HG02840 (cell line): ENCODE data around the gene TRAF7.

Source experiments
- ATAC-seq: cut with Tn5 transposase; IDR thresholded peaks from one replicate; pipeline ENCODE4 v1.9.1; 2021; ENCODE audit warnings: mild to moderate bottlenecking, moderate library complexity, moderate number of reproducible peaks; ENCODE audit not compliant: unreplicated experiment, low FRiP score

Gene TRAF7

DNA sequence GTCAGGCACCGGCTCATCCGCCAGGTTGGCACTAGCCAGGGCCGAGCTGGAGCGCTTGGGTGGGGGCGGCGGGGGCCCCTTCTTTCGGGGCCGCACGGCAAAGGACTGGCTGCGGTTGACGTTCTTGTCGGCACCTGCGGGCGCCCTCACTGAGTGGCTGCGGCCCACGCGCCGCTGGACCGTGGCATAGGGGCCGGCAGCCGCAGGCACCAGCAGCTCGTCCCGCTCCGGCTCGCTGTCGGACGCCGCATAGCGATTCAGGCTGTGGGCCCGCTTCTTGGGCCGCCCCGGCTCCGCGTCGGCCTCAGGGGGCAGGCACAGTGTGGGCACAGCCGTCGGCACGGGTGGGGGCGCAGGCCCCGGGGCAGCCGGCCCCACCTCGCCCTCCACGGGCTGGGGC lies 24.9 kb downstream of the TRAF7 start:
- no peak for ATAC-seq

GRCh38 chr16:2180962-2181923 lies 25.7 kb downstream of the TRAF7 start:
- no peak for ATAC-seq

GRCh38 chr16:2181952-2182351 lies 26.4 kb downstream of the TRAF7 start:
- ATAC-seq = no peak

DNA sequence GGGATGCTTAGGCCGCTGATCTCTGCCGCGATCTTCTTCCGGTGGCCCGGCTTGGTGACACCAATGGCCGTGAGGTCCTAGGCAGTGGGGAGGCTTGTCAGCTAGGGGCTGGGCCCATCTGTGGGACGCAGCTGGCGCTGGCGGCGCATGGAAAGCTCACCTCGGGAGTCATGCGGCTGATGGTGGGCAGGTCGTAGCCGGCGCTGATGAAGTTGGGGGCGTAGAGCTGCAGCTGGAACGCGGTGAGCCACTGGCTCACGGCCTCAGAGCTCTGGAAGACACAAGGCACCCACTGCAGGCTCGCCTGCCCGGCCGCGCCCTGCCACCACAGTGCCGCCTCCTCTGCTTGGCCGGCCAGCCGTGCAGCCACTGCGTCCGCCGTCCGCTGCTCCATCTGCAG lies 28.1 kb downstream of the TRAF7 start:
- no peak for ATAC-seq

- ATAC-seq = no peak
Measured at GRCh38 chr16:2184346-2184745, 28.8 kb downstream of the TRAF7 start.

- ATAC-seq = no peak
Measured at GRCh38 chr16:2184962-2185361, 29.4 kb downstream of the TRAF7 start.

- ATAC-seq = no peak
Measured at GRCh38 chr16:2186064-2186463, 30.5 kb downstream of the TRAF7 start.

DNA sequence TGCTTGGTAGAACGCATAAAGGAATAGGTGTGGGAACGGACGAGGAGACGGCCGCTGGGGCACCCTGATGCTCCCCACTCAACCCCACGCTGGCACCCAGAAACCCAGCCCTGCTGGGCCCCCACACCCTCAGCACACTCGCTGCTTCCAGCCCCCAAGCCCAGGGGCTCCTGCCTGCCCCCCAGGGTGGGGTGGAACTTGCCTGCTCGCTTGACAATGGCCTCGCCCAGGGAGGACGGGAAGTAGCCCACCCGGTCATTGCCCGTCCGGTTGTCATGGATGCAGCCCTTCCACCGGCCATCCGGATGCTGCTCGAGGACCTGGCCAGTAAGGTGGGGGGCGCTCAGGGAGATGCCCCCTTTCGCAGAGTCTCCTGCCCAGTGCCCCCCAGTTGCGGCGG lies 30.9 kb downstream of the TRAF7 start:
- ATAC-seq = no peak

DNA sequence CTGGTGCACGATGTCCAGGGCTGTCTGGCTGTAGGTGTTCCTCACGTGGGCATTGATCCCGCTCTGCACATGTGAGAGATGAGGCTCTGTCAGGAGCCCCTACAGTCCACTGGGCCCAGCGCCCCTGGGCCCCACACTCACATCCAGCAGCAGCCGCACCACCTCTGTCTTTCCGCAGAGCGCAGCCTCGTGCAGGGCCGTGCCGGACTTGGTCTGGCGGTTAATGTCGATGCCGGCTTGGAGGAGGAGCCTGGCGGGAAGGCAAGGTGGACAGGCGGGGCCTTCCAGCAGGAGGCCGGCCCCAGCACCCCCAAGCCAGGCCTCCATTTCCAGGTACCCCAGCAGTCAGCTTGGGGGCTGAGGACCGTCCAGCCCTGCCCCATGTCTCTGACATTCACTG lies 31.6 kb downstream of the TRAF7 start:
- ATAC-seq = no peak

DNA sequence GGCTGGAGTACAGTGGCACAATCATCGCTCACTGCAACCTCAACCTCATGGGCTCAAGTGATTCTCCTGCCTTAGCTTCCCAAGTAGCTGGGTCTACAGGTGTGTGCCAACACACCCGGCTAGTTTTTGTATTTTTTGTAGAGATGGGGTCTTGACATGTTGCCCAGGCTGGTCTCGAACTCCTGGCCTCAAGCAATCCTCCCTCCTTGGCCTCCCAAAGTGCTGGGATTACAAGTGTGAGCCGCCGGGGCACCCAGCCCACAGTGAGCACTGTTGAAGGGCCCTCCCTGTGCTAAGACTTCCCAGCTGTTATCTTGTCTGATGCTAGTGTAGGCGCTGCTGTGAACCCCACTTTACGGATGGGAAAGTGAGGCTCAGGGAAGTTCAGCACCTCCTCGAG lies 32.8 kb downstream of the TRAF7 start:
- no peak for ATAC-seq

DNA sequence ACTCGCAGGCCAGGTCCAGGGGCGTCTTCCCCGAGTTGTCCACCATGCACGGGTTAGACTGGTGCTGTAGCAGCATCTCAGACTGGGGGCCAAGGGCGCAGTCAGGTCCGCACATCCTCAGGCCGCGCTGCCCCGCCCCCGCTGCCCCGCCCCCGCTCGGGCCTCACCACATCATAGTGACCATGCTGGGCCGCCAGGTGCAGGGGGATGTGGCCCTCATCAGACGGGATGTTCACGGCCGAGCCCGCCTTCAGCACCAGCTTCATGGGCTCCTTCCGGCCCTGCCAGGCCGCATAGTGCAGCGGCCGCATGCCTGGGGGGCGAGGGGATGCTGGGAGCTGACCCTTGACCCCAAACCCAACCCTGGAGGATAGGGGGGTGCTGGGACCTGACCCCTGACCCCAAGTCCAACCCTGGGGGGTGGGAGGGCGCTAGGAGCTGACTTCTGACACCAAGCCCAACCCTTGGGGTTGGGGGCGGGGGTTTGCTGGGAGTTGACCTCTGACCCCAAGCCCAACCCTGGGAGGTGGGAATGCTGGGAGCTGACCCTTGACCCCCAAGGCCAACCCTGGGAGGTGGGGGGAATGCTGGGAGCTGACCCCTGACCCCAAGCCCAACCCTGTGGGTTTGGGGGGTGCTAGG lies 33.8 kb downstream of the TRAF7 start:
- ATAC-seq = no peak

GRCh38 chr16:2190002-2190658 lies 34.5 kb downstream of the TRAF7 start:
- ATAC-seq = no peak

DNA sequence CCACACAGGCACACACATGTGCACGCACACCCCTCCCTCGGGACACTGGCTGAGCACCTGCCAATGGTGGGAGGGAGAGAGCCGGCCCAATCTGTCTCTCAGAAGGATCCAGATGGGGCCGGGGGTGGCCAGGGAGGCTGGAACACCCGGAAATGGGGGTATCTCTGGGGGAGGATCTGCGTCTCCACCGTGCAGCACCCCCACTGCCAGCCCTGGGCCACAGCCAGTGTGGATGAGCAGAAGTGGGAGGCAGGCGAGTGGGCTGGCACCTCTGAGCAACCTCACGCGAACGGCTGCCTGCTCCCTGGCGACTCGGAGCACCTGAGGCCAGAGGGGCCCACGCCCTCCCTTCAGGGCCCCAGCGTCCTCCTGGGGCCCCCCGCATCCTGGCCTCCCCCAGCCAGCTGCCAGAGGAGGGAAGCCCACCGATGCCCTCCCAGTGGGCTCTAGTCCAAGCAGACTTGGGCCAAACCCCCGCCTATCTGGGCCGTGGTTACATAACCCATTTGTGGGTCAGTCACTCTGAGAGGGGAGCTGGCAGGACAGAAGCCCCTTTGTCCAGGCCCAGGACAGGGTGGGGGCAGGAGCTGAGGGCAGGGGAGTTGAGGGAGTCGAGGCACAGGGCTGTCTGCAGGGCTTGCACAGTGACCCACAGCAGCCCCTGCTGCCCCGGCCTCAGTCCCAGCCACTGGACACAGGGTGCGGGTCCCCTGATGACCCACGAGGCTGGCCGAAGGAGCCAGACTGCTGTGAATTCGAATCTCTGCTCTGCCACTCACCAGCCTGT lies 35.3 kb downstream of the TRAF7 start:
- no peak for ATAC-seq

DNA sequence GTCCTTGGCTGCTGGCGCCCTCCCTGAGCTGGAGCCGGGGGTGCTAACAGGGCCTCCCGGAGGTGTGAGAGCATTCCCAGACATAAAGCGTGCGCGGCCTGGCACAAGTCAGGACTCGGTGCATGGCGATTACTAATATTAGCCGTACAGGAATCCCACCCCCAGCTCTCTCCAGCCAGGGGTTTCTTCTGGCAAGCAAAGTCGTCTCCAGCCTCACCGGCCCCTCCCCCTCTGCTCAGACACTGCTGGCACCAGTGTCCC lies 35.8 kb downstream of the TRAF7 start:
- ATAC-seq = no peak

GRCh38 chr16:2194166-2194834 lies 38.7 kb downstream of the TRAF7 start:
- ATAC-seq = no peak

GRCh38 chr16:2194852-2195321 lies 39.3 kb downstream of the TRAF7 start:
- no peak for ATAC-seq

- no peak for ATAC-seq
Measured at GRCh38 chr16:2195322-2196161, 40.0 kb downstream of the TRAF7 start.

GRCh38 chr16:2196162-2196980 lies 40.8 kb downstream of the TRAF7 start, which contains the start of gene CASKIN1:
Gene CASKIN1, minus strand, starts transcription at chr16:2196605. Its CDS starts 173 bp downstream, at chr16:2196432.
- no peak for ATAC-seq
